Endometrial microvascular endothelial cells (primary cell): Measurements from ENCODE around the gene MAP4K5. TPM values are rescaled to one million over a fixed set of nuclear protein-coding genes. Genes with fewer than 3 reads are reported as not detected.

ENCODE experiments used
- in situ Hi-C: cut with HindIII; loops from 2 replicates; pipeline ENCODE4 v1.10.0; 2017; ENCODE audit warnings: low sequenced_read_pairs, low pct_unique_long_range_greater_than_20kb; ENCODE audit errors: inconsistent ontology term
- total RNA-seq: library from RNA; depleted of rRNA; stranded (reverse); fragments of >200 nt; gene quantifications from one replicate; pipeline ENCODE4 v1.2.3, GENCODE V29; 2015; ENCODE audit errors: inconsistent ontology term

Gene MAP4K5
- total RNA-seq, 1 donor from 2014 or later: 63.4 TPM

DNA sequence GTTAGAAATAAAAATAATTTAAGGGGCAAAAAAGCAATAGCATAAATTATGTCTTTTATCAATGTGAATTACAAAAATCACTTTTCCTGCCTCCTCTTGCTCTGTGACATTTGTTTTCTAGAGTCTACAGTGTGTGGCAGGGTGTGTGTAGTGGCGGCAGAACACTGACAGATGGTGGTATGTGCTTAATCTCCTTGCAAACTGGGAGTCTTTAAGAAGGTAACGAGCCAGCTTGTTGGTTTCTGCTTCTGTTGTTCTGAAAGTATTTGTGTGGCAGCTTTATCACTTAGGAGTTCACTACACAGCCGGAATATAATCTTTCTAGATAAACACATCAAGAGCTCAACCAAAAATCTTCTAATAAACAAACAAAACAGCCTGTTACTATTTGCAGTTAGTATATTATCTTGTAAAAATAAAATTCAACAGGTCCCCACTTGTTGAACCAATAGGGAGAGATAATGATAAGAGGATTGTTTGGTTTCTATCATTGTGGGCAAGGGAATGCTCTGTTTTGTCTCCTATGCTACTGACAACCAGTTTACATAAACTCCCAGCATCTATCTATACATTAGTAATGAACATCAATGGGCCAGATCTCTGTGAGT, 148.6 kb downstream of the MAP4K5 start:
- in situ Hi-C loops: no loop called here

DNA sequence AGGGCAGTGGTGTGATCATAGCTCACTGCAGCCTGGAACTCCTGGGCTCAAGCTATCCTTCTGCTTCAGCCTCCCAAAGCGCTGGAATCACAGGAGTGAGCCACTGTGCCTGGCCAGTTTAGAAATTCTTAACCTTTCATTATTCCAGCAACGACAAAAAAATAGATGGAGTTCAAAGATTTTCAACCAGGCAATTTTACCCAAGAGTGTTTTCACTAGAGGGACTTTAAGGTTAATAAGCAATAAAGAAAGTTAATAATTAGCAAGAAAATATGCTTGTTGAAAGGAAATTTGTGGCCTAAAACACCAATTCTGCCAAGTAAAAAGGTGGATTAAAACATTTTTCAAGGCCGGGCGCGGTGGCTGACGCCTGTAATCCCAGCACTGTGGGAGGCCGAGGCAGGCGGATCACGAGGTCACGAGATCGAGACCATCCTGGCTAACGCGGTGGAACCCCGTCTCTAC, 150.5 kb downstream of the MAP4K5 start:
- in situ Hi-C loops: no loop called here

DNA sequence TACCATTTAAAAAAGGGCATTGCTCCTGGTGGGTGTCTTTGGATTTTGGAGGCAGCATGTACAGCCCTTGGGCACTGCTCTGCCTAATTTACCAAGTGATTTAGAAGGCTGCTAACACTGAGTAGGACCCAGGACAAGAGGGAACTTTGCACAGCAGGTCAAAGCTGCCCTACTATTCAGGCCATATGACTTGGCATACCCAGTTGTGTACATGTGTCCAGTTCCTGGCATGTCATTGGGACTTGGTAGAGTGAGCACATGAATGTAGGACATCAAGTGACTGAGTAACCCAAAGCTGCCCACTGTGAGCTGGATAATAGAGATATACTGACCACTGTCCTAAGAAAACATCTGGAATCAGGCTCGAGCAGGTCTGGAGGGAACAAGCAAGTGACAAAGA, 151.4 kb downstream of the MAP4K5 start:
- in situ Hi-C loops: no loop called here

DNA sequence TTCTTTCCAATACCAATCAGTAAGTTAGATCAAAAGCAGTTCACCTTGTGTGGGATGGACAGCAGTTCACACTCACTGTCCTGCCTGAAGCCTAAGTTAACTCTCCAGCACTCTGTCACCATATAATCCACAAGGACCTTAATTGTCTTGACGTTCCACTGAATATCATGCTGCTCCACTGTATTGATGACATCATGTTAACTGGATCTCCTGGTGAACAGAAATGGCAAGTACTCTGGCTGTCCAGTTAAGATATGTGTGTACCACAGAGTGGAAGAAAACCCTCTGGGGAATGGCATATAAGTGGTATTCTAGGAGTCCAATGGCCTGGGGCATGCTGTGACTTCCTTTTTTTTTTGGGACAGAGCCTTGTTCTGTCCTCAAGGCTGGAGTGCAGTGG, 151.9 kb downstream of the MAP4K5 start:
- in situ Hi-C loops: no loop called here

DNA sequence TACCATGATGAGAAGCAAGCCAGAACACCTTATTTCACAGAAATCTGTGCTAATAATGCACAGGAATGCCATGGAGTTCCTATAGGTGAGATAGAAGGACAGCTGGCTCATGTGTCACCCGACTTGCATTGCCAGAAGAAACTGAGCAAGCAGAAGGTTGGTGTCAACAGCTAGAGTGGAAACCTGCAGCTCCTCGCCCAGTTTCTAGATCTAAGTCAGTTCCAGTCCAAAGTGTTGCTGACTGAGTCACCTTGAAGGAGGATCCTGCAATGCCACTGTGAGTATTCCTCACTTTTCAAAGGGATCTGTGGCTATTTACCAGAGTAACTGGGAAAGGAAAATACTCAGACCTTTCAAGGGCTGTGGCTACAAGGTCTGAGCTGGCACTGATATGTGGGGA, 152.8 kb downstream of the MAP4K5 start:
- in situ Hi-C loops: no loop called here

DNA sequence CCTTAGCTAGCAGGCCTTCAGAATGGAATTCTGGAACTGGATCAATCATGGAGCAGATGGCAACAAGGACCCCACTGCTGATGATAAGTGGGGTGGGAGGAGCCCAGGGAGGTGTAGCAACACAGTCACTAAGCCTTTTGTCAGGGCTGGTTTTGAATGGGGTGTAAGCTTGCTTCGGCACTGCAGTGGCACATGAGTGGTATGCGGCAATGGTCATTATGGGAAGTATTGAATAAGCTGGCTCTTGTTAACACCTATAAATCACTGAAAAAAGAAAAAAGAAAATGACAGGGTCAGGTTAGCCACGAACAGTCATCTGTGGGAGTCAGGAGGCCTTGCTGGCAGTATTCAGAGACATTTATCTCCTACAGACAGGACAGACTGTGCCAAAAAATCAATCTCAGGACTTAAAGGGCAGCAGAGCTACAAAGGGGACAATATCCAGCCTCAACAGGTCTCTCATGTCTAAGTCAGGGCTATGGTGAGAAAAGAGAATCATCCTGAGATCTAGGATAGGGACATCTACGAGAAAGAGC, 154.8 kb downstream of the MAP4K5 start:
- in situ Hi-C loops: no loop called here

DNA sequence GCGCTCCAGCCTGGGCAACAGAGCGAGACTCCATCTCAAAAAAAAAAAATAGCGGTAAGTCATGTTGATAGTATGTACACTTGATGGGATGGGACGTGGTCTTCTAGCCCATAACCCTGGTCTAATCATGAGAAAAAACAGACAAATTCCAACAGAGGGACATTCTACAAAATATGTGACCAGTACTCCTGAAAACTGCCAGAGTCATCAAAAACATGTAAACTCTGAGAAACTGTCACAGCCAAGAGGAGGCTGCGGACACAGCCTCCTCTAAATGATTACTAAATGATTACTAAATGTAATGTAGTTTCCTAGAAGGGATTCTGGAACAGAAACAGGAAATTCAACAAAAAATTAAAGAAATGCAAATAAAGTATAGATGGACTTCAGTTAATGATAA, 156.6 kb downstream of the MAP4K5 start:
- in situ Hi-C loops: no loop called here

DNA sequence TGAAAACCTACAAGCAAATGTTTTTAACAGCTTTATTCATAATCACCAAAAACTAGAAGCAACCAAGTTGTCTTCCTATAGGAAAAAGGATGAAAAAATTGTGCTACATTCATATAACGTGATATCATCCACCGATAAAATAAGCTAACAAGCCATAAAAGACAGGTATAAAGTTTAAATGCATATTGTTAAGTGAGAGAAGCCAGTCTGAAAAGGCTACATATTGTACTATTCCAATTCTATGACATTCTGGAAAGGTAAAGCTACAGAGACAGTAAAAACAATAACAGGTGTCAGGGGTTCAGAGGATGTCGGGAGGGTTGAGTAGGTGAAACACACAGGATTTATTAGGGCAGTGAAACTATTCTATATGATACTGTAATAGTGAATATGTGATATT, 158.4 kb downstream of the MAP4K5 start:
- in situ Hi-C loops: no loop called here

DNA sequence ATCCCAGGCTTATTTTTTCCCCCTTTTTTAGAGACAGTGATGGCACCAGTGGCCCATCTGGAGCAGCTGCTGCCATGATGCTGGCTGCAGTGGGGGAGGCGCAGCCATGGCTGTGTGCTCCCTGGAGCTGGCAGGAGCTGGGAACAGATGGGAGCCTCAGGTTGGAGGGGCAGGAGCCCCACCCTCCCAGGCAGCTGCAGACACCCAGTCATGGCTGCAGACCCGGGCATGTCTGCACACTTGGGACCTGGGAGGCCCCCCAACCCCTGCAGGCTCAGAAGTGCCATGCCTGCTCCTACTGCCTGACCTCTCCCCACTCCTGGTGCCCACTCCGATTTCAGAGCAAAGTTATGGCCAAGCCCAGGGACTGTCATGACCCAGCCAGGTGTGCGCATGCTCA, 160.8 kb downstream of the MAP4K5 start:
- in situ Hi-C loops: no loop called here

Other genes starting within 250 kb of the MAP4K5 start
- gene L2HGDH, start 220.3 kb downstream of the MAP4K5 start, total RNA-seq: 5.6 TPM
- 1.8 TPM for gene DMAC2L, start 220.2 kb downstream of the MAP4K5 start, total RNA-seq
- 22.7 TPM for gene CDKL1, start 135.7 kb downstream of the MAP4K5 start, total RNA-seq
- 2.1 TPM for gene ATL1, start 27.6 kb upstream of the MAP4K5 start, total RNA-seq
- gene SAV1, start 135.7 kb upstream of the MAP4K5 start, total RNA-seq: 24.4 TPM